Fibroblast of lung (primary cell): ENCODE measurements around the gene C1orf146.

Experiments
- CTCF ChIP-seq, 2 donors: IDR thresholded peaks in 1 of 2; conservative IDR thresholded peaks in 1 of 2; 1 replicate in 1 of 2; 2 replicates in 1 of 2; pipeline ENCODE4 v1.5.1; 2011 to 2012; ENCODE audit warnings: low read length in 2 of 2, control low read depth in 1 of 2, inconsistent platforms in 1 of 2, low read depth in 1 of 2, mild to moderate bottlenecking in 1 of 2
- EZH2 ChIP-seq: IDR thresholded peaks from 2 replicates; pipeline ENCODE4 v1.5.1; 2012; ENCODE audit warnings: low read length, control low read depth, mild to moderate bottlenecking; ENCODE audit errors: missing control alignments

GRCh38 chr1:92169214-92170005, 48.3 kb upstream of the C1orf146 start:
- TF ChIP-seq CTCF (conservative IDR thresholded peaks at IDR 0.05 in 1 of 2, IDR thresholded peaks at IDR 0.05 in 1 of 2; ENCODE audit: low read depth in 1 of 2, low read length in 2 of 2) (no peak), EZH2 (no peak)
